HFF-Myc (cell line): ENCODE results near the gene KRTAP10-3.
"Not testable (repeated sequence)": the region's sequence is repeated elsewhere in the genome, so short reads cannot be mapped to it uniquely, and the experiment has no call there.

ENCODE experiments used
- DNase-seq: peaks from one replicate; pipeline ENCODE4 v3.0.0-alpha.2; 2011; ENCODE audit warnings: low read depth; ENCODE audit errors: extremely low read depth
- H3K4me3 ChIP-seq: replicated peaks from 2 replicates; pipeline ENCODE4 v1.5.1; 2011; ENCODE audit warnings: low read depth, mild to moderate bottlenecking, control low read depth, low read length
- TF ChIP-seq, protein P1 (sequence below): IDR thresholded peaks from 2 replicates; pipeline ENCODE4 v1.5.1; 2012; ENCODE audit warnings: mild to moderate bottlenecking, low read depth, low read length, control low read depth; ENCODE audit errors: missing control alignments

KRTAP10-3 gene

GRCh38 chr21:44552681-44553080, 5.9 kb downstream of the KRTAP10-3 start:
- DNase-seq = no peak
- TF ChIP-seq, protein P1, sequence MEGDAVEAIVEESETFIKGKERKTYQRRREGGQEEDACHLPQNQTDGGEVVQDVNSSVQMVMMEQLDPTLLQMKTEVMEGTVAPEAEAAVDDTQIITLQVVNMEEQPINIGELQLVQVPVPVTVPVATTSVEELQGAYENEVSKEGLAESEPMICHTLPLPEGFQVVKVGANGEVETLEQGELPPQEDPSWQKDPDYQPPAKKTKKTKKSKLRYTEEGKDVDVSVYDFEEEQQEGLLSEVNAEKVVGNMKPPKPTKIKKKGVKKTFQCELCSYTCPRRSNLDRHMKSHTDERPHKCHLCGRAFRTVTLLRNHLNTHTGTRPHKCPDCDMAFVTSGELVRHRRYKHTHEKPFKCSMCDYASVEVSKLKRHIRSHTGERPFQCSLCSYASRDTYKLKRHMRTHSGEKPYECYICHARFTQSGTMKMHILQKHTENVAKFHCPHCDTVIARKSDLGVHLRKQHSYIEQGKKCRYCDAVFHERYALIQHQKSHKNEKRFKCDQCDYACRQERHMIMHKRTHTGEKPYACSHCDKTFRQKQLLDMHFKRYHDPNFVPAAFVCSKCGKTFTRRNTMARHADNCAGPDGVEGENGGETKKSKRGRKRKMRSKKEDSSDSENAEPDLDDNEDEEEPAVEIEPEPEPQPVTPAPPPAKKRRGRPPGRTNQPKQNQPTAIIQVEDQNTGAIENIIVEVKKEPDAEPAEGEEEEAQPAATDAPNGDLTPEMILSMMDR = no peak
- H3K4me3 ChIP-seq = no peak overlapping the region

DNA sequence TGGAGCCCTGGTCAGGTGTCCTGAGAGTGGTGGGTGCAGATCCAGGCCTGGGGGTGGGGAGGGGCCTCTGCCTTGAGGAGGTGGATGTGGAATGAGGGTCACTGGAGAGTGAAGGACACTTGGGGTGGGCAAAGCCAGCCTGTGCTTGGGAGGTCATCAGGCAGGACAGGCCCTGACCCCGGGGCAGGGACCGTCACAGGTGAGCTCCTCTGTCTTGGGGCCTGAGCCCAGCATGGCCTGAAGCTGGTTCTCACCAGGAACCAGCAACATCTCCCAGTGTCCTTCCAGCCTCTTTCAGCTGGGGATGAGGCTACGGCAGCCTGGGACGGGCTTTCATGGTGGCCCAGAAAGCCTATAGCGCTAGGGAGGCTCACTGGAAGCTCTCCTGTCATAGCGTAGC, 6.5 kb downstream of the KRTAP10-3 start:
- H3K4me3 ChIP-seq = no peak overlapping the region
- no peak for DNase-seq
- TF ChIP-seq, protein P1 = no peak

GRCh38 chr21:44551340-44551961, 7.1 kb downstream of the KRTAP10-3 start, which contains the start of gene KRTAP10-2:
KRTAP10-2 (minus strand) TSS chr21:44551505; CDS start chr21:44551458, 47 bp downstream.
- TF ChIP-seq, protein P1 = no peak
- no peak for DNase-seq
- H3K4me3 ChIP-seq = no peak within 1 kb of the TSS

DNA sequence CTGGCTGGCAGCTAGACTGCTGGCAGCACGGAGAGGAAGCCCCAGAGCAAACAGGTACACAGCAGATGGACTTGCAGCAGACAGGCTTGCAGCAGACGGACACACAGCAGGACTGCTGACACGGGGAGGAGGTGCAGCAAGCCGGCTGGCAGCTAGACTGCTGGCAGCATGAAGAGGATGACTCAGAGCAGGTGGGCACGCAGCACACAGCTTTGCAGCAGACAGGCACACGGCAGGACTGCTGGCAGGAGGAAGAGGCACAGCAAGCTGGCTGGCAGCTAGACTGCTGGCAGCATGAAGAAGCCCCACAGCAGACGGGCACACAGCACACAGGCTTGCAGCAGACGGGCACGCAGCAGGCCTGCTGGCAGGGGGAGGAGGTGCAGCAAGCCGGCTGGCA, 7.8 kb downstream of the KRTAP10-3 start:
- TF ChIP-seq, protein P1 = no peak
- H3K4me3 ChIP-seq = no peak overlapping the region
- no peak for DNase-seq

DNA sequence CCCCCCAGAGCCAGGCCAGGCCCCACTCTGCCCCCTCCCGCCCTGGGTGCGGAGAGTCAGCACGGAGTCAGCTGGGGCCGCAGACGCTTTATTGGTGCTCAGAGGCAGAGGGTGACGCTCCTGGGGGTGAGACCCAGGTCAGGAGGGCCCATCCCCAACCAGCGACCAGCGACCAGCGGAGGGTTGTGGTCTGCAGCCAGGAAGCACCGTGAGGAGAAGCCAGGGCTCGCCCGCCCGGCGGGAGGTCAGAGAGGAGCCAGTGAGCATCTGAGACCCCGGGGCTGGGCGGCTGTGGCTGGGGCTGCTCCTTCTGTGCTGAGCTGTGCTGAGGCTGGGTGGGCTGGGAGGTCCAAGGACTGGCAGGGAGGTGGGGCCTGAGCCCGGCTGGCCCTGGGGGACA, 8.3 kb downstream of the KRTAP10-3 start:
- not testable (repeated sequence) for DNase-seq, H3K4me3 ChIP-seq

DNA sequence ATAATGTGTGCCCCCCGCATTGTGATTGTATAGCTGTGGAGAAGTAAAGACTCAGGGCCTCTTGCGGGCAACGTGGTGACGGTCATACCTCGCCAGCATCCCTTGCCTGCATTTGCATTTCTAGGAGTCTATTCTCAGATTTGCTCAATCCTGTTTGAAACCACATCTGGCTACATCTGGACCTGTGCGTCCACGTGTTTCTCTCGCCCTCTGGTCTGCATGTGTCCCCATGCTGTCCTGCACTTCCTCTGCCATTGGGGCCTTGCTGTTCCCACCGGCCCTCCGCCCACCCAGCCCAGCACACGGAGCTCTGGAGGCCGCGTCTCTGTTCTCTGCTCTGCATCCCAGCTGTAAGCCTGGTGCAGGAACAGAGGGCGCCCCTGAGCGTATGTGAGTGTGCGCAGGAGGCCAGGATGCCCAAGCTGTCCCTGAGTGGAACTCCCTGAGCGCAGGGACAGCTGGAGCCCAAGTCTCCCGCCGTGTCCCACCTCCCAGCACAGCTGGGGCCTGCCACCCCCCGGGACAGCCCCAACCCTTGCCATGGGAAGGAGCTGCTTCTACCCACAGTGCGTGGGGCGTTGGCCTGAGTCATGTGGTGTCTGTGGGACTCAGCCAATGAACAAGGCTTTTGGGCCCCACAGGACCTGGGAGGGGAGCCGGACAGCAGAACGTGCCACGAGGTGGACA, 8.9 kb downstream of the KRTAP10-3 start:
- H3K4me3 ChIP-seq = no peak overlapping the region
- TF ChIP-seq, protein P1 = no peak
- no peak for DNase-seq

DNA sequence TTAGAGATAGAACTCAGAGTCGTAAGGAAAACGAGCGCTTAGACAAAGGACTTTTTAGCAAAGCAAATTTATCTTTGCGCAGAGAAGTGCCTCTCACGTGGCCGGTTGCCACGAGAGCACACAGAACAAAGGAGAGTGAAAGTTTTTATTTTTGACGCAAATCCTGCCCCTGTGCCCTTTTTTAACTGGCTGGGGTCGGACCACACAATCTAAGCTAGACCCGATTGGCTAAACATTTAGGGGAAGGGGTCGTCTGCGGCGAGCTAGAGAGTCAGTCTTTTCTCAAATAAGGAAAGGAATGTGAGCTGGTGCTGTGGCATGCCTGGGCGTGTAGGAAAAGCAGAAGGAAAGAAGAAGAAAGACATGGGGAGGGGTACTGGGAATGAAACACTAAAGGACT, 9.7 kb downstream of the KRTAP10-3 start:
- no peak overlapping the region for H3K4me3 ChIP-seq
- DNase-seq = no peak
- TF ChIP-seq, protein P1 = no peak
